GM12892 (cell line): ENCODE results near the gene CSNK1E.

Experiments used
- POLR2A ChIP-seq: IDR thresholded peaks from 2 replicates; pipeline ENCODE4 v1.6.1; 2011; ENCODE audit warnings: low read depth, low read length, control low read depth
- POLR2AphosphoS5 ChIP-seq: IDR thresholded peaks from 2 replicates; pipeline ENCODE4 v1.6.1; 2011; ENCODE audit warnings: low read depth, low read length, control low read depth
- TAF1 ChIP-seq: IDR thresholded peaks from 2 replicates; pipeline ENCODE4 v1.6.1; 2011; ENCODE audit warnings: low read depth, mild to moderate bottlenecking, control low read depth, low read length, borderline replicate concordance

- TF ChIP-seq POLR2AphosphoS5 (no peak), POLR2A (no peak), TAF1 (no peak)
These were observed 29.3 kb upstream of the CSNK1E start for GRCh38 chr22:38346506-38346905.
